BLaER1 treated with 17β-estradiol and CSF1 and Interleukin-3, amounts not matched to agents 10 nM and 100 nM (cell line): ENCODE data around the gene CTNNA1.

Source experiments
- H3K27ac ChIP-seq, 11 experiments: shearing (Covaris generic); formaldehyde crosslinking; 2 replicates each; pipeline ENCODE4 v1.8.1; 2022
- H3K27me3 ChIP-seq, 11 experiments: shearing (Covaris generic); formaldehyde crosslinking; 2 replicates each; pipeline ENCODE4 v1.8.1; 2022
- H3K36me3 ChIP-seq, 11 experiments: shearing (Covaris generic); formaldehyde crosslinking; 2 replicates each; pipeline ENCODE4 v1.8.1; 2022
- H3K4me1 ChIP-seq, 10 experiments: shearing (Covaris generic); formaldehyde crosslinking; 2 replicates each; pipeline ENCODE4 v1.8.1; 2022
- H3K4me2 ChIP-seq, 11 experiments: shearing (Covaris generic); formaldehyde crosslinking; 2 replicates each; pipeline ENCODE4 v1.8.1; 2022
- H3K4me3 ChIP-seq, 10 experiments: shearing (Covaris generic); formaldehyde crosslinking; 2 replicates each; pipeline ENCODE4 v1.8.1; 2022
- H3K9ac ChIP-seq, 11 experiments: shearing (Covaris generic); formaldehyde crosslinking; 2 replicates each; pipeline ENCODE4 v1.8.1; 2022
- H3K9me3 ChIP-seq, 11 experiments: shearing (Covaris generic); formaldehyde crosslinking; replicated peaks in 1 of 11; 2 replicates each; pipeline ENCODE4 v1.8.1; 2022
- H4K20me1 ChIP-seq, 11 experiments: shearing (Covaris generic); formaldehyde crosslinking; 2 replicates each; pipeline ENCODE4 v1.8.1; 2022
- Cebpa-rat ChIP-seq, 11 experiments: shearing (Covaris generic); IDR thresholded peaks; 2 replicates each; pipeline ENCODE4 v1.8.1; 2022

CTNNA1 gene

GRCh38 chr5:138951091-138951985 is 198.1 kb downstream of the CTNNA1 start:
- TF ChIP-seq Cebpa-rat (IDR thresholded peaks at IDR 0.05): no peak
- no peak overlapping the region for H3K4me3 ChIP-seq
- H3K4me2 ChIP-seq: peak overlapping the region; percentile 71 to 93 (median 80); a peak in 20 of 22 replicates
- H3K27me3 ChIP-seq: no peaks in the 10 kb centered on the region
- H3K36me3 ChIP-seq: peaks cover 0 to 51% (median 13%) of the 10 kb centered on the region in 11 experiments; a peak in 13 of 22 replicates
- peaks cover 0 to 13% (median 0%) of the 10 kb centered on the region in 11 experiments; a peak in 4 of 22 replicates for H4K20me1 ChIP-seq
- H3K4me1 ChIP-seq: peaks cover 46 to 94% (median 84%) of the 10 kb centered on the region in 10 experiments
- no peaks in the 10 kb centered on the region for H3K9me3 ChIP-seq
- H3K9ac ChIP-seq: peak overlapping the region in 4 of 11 experiments; percentile 21 to 68 (median 35); a peak in 4 of 22 replicates
- peak overlapping the region in 7 of 11 experiments; percentile 3 to 79 (median 73); a peak in 7 of 22 replicates for H3K27ac ChIP-seq

- Histone ChIP-seq H3K4me1 (peaks cover 46 to 86% (median 79%) of the 10 kb centered on the region in 10 experiments), H3K4me2 (peak overlapping the region; percentile 71 to 93 (median 80))
Observed at GRCh38 chr5:138951986-138952735, 198.9 kb downstream of the CTNNA1 start.

GRCh38 chr5:138952962-138953361 is 199.7 kb downstream of the CTNNA1 start:
- peak overlapping the region; percentile 71 to 93 (median 80) for H3K4me2 ChIP-seq

More at GRCh38 chr5:138951986-138952735, 198.9 kb downstream of the CTNNA1 start:
- peaks cover 0 to 42% (median 5%) of the 10 kb centered on the region in 11 experiments; a peak in 12 of 22 replicates for H3K36me3 ChIP-seq
- H3K4me3 ChIP-seq: no peak overlapping the region
- peak overlapping the region in 9 of 11 experiments; percentile 61 to 79 (median 72); a peak in 16 of 22 replicates for H3K27ac ChIP-seq
- H4K20me1 ChIP-seq: peaks cover 0 to 15% (median 0%) of the 10 kb centered on the region in 11 experiments; a peak in 3 of 22 replicates
- no peak for TF ChIP-seq Cebpa-rat (IDR thresholded peaks at IDR 0.05)
- no peaks in the 10 kb centered on the region for H3K27me3 ChIP-seq
- peak overlapping the region in 9 of 11 experiments; percentile 47 to 70 (median 58); a peak in 15 of 22 replicates for H3K9ac ChIP-seq
- no peaks in the 10 kb centered on the region for H3K9me3 ChIP-seq

GRCh38 chr5:138953387-138954256 is 200.4 kb downstream of the CTNNA1 start:
- Histone ChIP-seq H3K9ac (peak overlapping the region in 10 of 11 experiments; percentile 44 to 70 (median 56); a peak in 19 of 22 replicates), H3K4me3 (peak overlapping the region in 2 of 10 experiments; percentile 20 to 35; a peak in 2 of 20 replicates)

More at GRCh38 chr5:138952962-138953361, 199.7 kb downstream of the CTNNA1 start:
- peak overlapping the region; percentile 44 to 70 (median 57); a peak in 20 of 22 replicates for H3K9ac ChIP-seq
- peak overlapping the region in 3 of 10 experiments; percentile 7 to 35 (median 20); a peak in 3 of 20 replicates for H3K4me3 ChIP-seq
- TF ChIP-seq Cebpa-rat (IDR thresholded peaks at IDR 0.05): no peak
- H3K4me1 ChIP-seq: peaks cover 46 to 78% (median 71%) of the 10 kb centered on the region in 10 experiments
- peaks cover 0 to 15% (median 0%) of the 10 kb centered on the region in 11 experiments; a peak in 3 of 22 replicates for H4K20me1 ChIP-seq
- peaks cover 0 to 34% (median 0%) of the 10 kb centered on the region in 11 experiments; a peak in 3 of 22 replicates for H3K36me3 ChIP-seq
- no peaks in the 10 kb centered on the region for H3K9me3 ChIP-seq
- H3K27me3 ChIP-seq: no peaks in the 10 kb centered on the region
- H3K27ac ChIP-seq: peak overlapping the region in 9 of 11 experiments; percentile 61 to 79 (median 72); a peak in 18 of 22 replicates

GRCh38 chr5:138954257-138955012 is 201.2 kb downstream of the CTNNA1 start:
- Histone ChIP-seq H3K4me3 (no peak overlapping the region), H3K27me3 (no peaks in the 10 kb centered on the region), H3K27ac (peak overlapping the region in 8 of 11 experiments; percentile 66 to 79 (median 72); a peak in 15 of 22 replicates), H3K9ac (peak overlapping the region in 8 of 11 experiments; percentile 44 to 70 (median 62); a peak in 12 of 22 replicates), H3K36me3 (peaks cover 0 to 21% (median 0%) of the 10 kb centered on the region in 11 experiments; a peak in 3 of 22 replicates), H3K4me2 (peak overlapping the region; percentile 15 to 93 (median 79); a peak in 20 of 22 replicates), H4K20me1 (peaks cover 0 to 15% (median 0%) of the 10 kb centered on the region in 11 experiments; a peak in 2 of 22 replicates), H3K4me1 (peaks cover 46 to 64% (median 61%) of the 10 kb centered on the region in 10 experiments), H3K9me3 (no peaks in the 10 kb centered on the region)
- no peak for TF ChIP-seq Cebpa-rat (IDR thresholded peaks at IDR 0.05)

More at GRCh38 chr5:138953387-138954256, 200.4 kb downstream of the CTNNA1 start:
- Histone ChIP-seq H3K36me3 (peaks cover 0 to 28% (median 0%) of the 10 kb centered on the region in 11 experiments; a peak in 3 of 22 replicates), H3K4me2 (peak overlapping the region; percentile 71 to 93 (median 80)), H4K20me1 (peaks cover 0 to 15% (median 0%) of the 10 kb centered on the region in 11 experiments; a peak in 2 of 22 replicates), H3K27ac (peak overlapping the region in 9 of 11 experiments; percentile 61 to 79 (median 72); a peak in 18 of 22 replicates), H3K4me1 (peaks cover 46 to 72% (median 64%) of the 10 kb centered on the region in 10 experiments), H3K27me3 (no peaks in the 10 kb centered on the region), H3K9me3 (no peaks in the 10 kb centered on the region)
- TF ChIP-seq Cebpa-rat (IDR thresholded peaks at IDR 0.05): no peak

GRCh38 chr5:138955013-138955660 is 201.9 kb downstream of the CTNNA1 start:
- Histone ChIP-seq H3K27me3 (no peaks in the 10 kb centered on the region), H3K9me3 (no peaks in the 10 kb centered on the region), H3K27ac (0 out of 22 replicates have a peak overlapping the region, but pooled peaks of 1 of the 11 experiments have one; percentile 70), H4K20me1 (peaks cover 0 to 15% (median 0%) of the 10 kb centered on the region in 11 experiments; a peak in 2 of 22 replicates), H3K36me3 (peaks cover 0 to 21% (median 0%) of the 10 kb centered on the region in 11 experiments; a peak in 3 of 22 replicates), H3K9ac (peak overlapping the region in 1 of 11 experiments; percentile 70; a peak in 1 of 22 replicates), H3K4me1 (peaks cover 46 to 57% (median 56%) of the 10 kb centered on the region in 10 experiments), H3K4me2 (peak overlapping the region; percentile 40 to 93 (median 79); a peak in 15 of 22 replicates), H3K4me3 (no peak overlapping the region)
- TF ChIP-seq Cebpa-rat (IDR thresholded peaks at IDR 0.05): no peak
